SHP77 treated with DMSO at 0.1 percent for 48 hours (cell line): ENCODE data around the gene TTLL5.

Source experiments
- DNase-seq: peaks from one replicate; lab custom pipeline; 2025; lab: John Stamatoyannopoulos, UW

Gene TTLL5

GRCh38 chr14:75732888-75733287 lies 71.8 kb downstream of the TTLL5 start:
- DNase-seq = no peak

- no peak for DNase-seq
Observed at GRCh38 chr14:75734854-75735253, 73.8 kb downstream of the TTLL5 start.

GRCh38 chr14:75736845-75737485 lies 75.9 kb downstream of the TTLL5 start:
- DNase-seq = no peak

- DNase-seq = no peak
Observed at GRCh38 chr14:75738192-75738591, 77.1 kb downstream of the TTLL5 start.

- no peak for DNase-seq
Observed at GRCh38 chr14:75742867-75743266, 81.8 kb downstream of the TTLL5 start.

- no peak for DNase-seq
Observed at GRCh38 chr14:75747899-75748298, 86.9 kb downstream of the TTLL5 start.

GRCh38 chr14:75748336-75748735 lies 87.3 kb downstream of the TTLL5 start:
- no peak for DNase-seq

- DNase-seq = no peak
Observed at GRCh38 chr14:75751296-75751695, 90.2 kb downstream of the TTLL5 start.

GRCh38 chr14:75752086-75752485 lies 91.0 kb downstream of the TTLL5 start:
- no peak for DNase-seq

GRCh38 chr14:75752907-75753594 lies 92.0 kb downstream of the TTLL5 start:
- no peak for DNase-seq

GRCh38 chr14:75753696-75754095 lies 92.7 kb downstream of the TTLL5 start:
- no peak for DNase-seq

- no peak for DNase-seq
Observed at GRCh38 chr14:75757644-75758402, 96.8 kb downstream of the TTLL5 start.

GRCh38 chr14:75764020-75764419 lies 103.0 kb downstream of the TTLL5 start:
- no peak for DNase-seq

- DNase-seq = no peak
Observed at GRCh38 chr14:75769047-75769685, 108.1 kb downstream of the TTLL5 start.

- no peak for DNase-seq
Observed at GRCh38 chr14:75770635-75771034, 109.6 kb downstream of the TTLL5 start.

GRCh38 chr14:75771595-75771994 lies 110.5 kb downstream of the TTLL5 start:
- DNase-seq = no peak

- DNase-seq = no peak
Observed at GRCh38 chr14:75773046-75773445, 112.0 kb downstream of the TTLL5 start.

- DNase-seq = no peak
Observed at GRCh38 chr14:75781096-75781495, 120.0 kb downstream of the TTLL5 start.

GRCh38 chr14:75783184-75783583 lies 122.1 kb downstream of the TTLL5 start:
- no peak for DNase-seq

GRCh38 chr14:75783602-75784313 lies 122.7 kb downstream of the TTLL5 start:
- no peak for DNase-seq

- DNase-seq = no peak
Observed at GRCh38 chr14:75784314-75784686, 123.3 kb downstream of the TTLL5 start.

GRCh38 chr14:75793806-75794205 lies 132.8 kb downstream of the TTLL5 start:
- DNase-seq = no peak
